MG63 (cell line): Measurements from ENCODE around the gene LPCAT3. TPM values are rescaled to one million over a fixed set of nuclear protein-coding genes. Genes with fewer than 3 reads are reported as not detected.

Experiments used
- DNase-seq: peaks from one replicate; pipeline ENCODE4 v3.0.0-alpha.2; 2020
- H3K27me3 ChIP-seq: fragments of 250-450 bp; sonication (Bioruptor Pico); 2 replicates; pipeline ENCODE4 v1.5.1; 2020; ENCODE audit warnings: mild to moderate bottlenecking, moderate library complexity
- H3K36me3 ChIP-seq: fragments of 250-450 bp; sonication (Bioruptor Pico); 2 replicates; pipeline ENCODE4 v1.5.1; 2020; ENCODE audit warnings: mild to moderate bottlenecking, moderate library complexity
- H3K4me3 ChIP-seq: fragments of 250-450 bp; sonication (Bioruptor Pico); 2 replicates; pipeline ENCODE4 v1.5.1; 2020; ENCODE audit warnings: mild to moderate bottlenecking, moderate library complexity
- H3K9me3 ChIP-seq: fragments of 250-450 bp; sonication (Bioruptor Pico); 2 replicates; pipeline ENCODE4 v1.5.1; 2020; ENCODE audit warnings: mild to moderate bottlenecking, moderate library complexity
- total RNA-seq: library from RNA; depleted of rRNA; stranded (reverse); fragments of >200 nt; shearing (Covaris generic); gene quantifications from 2 replicates; pipeline ENCODE4 v1.2.3, GENCODE V29; 2014; ENCODE audit warnings: low replicate concordance

LPCAT3 gene
- total RNA-seq, 1 experiment from 2014 or later = 14.3 TPM

GRCh38 chr12:6954316-6955107, 63.8 kb downstream of the LPCAT3 start:
- DNase-seq = no peak
- H3K36me3 ChIP-seq = no peaks in the 10 kb centered on the region
- H3K27me3 ChIP-seq = no peaks in the 10 kb centered on the region
- H3K4me3 ChIP-seq = no peak overlapping the region
- H3K9me3 ChIP-seq = no peaks in the 10 kb centered on the region

GRCh38 chr12:6953442-6954315, 64.6 kb downstream of the LPCAT3 start:
- DNase-seq = no peak
- Histone ChIP-seq H3K36me3 (no peaks in the 10 kb centered on the region), H3K4me3 (no peak overlapping the region), H3K9me3 (no peaks in the 10 kb centered on the region), H3K27me3 (no peaks in the 10 kb centered on the region)

GRCh38 chr12:6952863-6953441, 65.3 kb downstream of the LPCAT3 start:
- no peaks in the 10 kb centered on the region for H3K27me3 ChIP-seq
- H3K36me3 ChIP-seq = no peaks in the 10 kb centered on the region
- DNase-seq = no peak
- H3K9me3 ChIP-seq = no peaks in the 10 kb centered on the region
- no peak overlapping the region for H3K4me3 ChIP-seq

- no peak for DNase-seq
- Histone ChIP-seq H3K9me3 (no peaks in the 10 kb centered on the region), H3K36me3 (no peaks in the 10 kb centered on the region), H3K4me3 (no peak overlapping the region), H3K27me3 (no peaks in the 10 kb centered on the region)
Measured at GRCh38 chr12:6952121-6952862, 66.0 kb downstream of the LPCAT3 start.

- no peaks in the 10 kb centered on the region for H3K36me3 ChIP-seq
- H3K9me3 ChIP-seq = no peaks in the 10 kb centered on the region
- DNase-seq = no peak
- no peaks in the 10 kb centered on the region for H3K27me3 ChIP-seq
- H3K4me3 ChIP-seq = no peak overlapping the region
Measured at GRCh38 chr12:6951551-6952120, 66.6 kb downstream of the LPCAT3 start.

- no peaks in the 10 kb centered on the region for H3K36me3 ChIP-seq
- no peak for DNase-seq
- no peaks in the 10 kb centered on the region for H3K27me3 ChIP-seq
- H3K9me3 ChIP-seq = no peaks in the 10 kb centered on the region
- H3K4me3 ChIP-seq = no peak within 1 kb of the TSS
Measured at GRCh38 chr12:6950811-6951540, 67.3 kb downstream of the LPCAT3 start, which contains the start of gene PTPN6. Gene PTPN6 (plus strand): TSS chr12:6951356. CDS start chr12:6951513, 157 bp downstream.

GRCh38 chr12:6950401-6950801, 67.9 kb downstream of the LPCAT3 start:
- Histone ChIP-seq H3K36me3 (no peaks in the 10 kb centered on the region), H3K4me3 (no peak overlapping the region), H3K27me3 (no peaks in the 10 kb centered on the region), H3K9me3 (no peaks in the 10 kb centered on the region)
- DNase-seq = no peak

- no peaks in the 10 kb centered on the region for H3K9me3 ChIP-seq
- H3K4me3 ChIP-seq = no peak overlapping the region
- DNase-seq = no peak
- H3K36me3 ChIP-seq = no peaks in the 10 kb centered on the region
- H3K27me3 ChIP-seq = no peaks in the 10 kb centered on the region
Measured at GRCh38 chr12:6948873-6949594, 69.2 kb downstream of the LPCAT3 start.

GRCh38 chr12:6947615-6948014, 70.7 kb downstream of the LPCAT3 start:
- no peaks in the 10 kb centered on the region for H3K9me3 ChIP-seq
- H3K4me3 ChIP-seq = no peak overlapping the region
- no peak for DNase-seq
- H3K27me3 ChIP-seq = no peaks in the 10 kb centered on the region
- peaks cover under 1% of the 10 kb centered on the region; the same call in 1 of the 2 replicates for H3K36me3 ChIP-seq

GRCh38 chr12:6946920-6947374, 71.3 kb downstream of the LPCAT3 start:
- no peak overlapping the region for H3K4me3 ChIP-seq
- no peaks in the 10 kb centered on the region for H3K27me3 ChIP-seq
- H3K9me3 ChIP-seq = no peaks in the 10 kb centered on the region
- no peak for DNase-seq
- H3K36me3 ChIP-seq = peaks cover 5% of the 10 kb centered on the region; the same call in 1 of the 2 replicates

- no peaks in the 10 kb centered on the region for H3K27me3 ChIP-seq
- no peak for DNase-seq
Measured at GRCh38 chr12:6946033-6946919, 72.0 kb downstream of the LPCAT3 start.

GRCh38 chr12:6945613-6946012, 72.7 kb downstream of the LPCAT3 start:
- Histone ChIP-seq H3K9me3 (no peaks in the 10 kb centered on the region), H3K36me3 (peaks cover 17% of the 10 kb centered on the region), H3K4me3 (no peak overlapping the region), H3K27me3 (no peaks in the 10 kb centered on the region)
- no peak for DNase-seq

More at GRCh38 chr12:6946033-6946919, 72.0 kb downstream of the LPCAT3 start:
- Histone ChIP-seq H3K36me3 (peaks cover 10% of the 10 kb centered on the region), H3K4me3 (no peak overlapping the region), H3K9me3 (no peaks in the 10 kb centered on the region)

GRCh38 chr12:6944381-6945186, 73.7 kb downstream of the LPCAT3 start:
- H3K4me3 ChIP-seq = peak overlapping the region; percentile 65
- H3K27me3 ChIP-seq = no peaks in the 10 kb centered on the region
- peak; percentile 88 for DNase-seq
- H3K9me3 ChIP-seq = no peaks in the 10 kb centered on the region
- peaks cover 27% of the 10 kb centered on the region for H3K36me3 ChIP-seq
